Breast epithelium (tissue), 4 donors: ENCODE data around the gene EIF4B. TPM values are rescaled to one million over a fixed set of nuclear protein-coding genes. Genes with fewer than 3 reads are reported as not detected.

Source experiments
- DNase-seq, 2 donors: peaks; one replicate each; pipeline ENCODE4 v3.0.0-alpha.2; 2019; ENCODE audit warnings: low spot score in 2 of 2
- H3K27ac ChIP-seq, 2 donors: fragments of 200-600 bp; sonication (generic) in 1 of 2; one replicate each; pipeline ENCODE4 v1.5.1; 2016 to 2019; ENCODE audit warnings: mild to moderate bottlenecking in 1 of 2
- H3K27me3 ChIP-seq, 2 donors: fragments of 200-600 bp; sonication (generic) in 1 of 2; one replicate each; pipeline versions ENCODE4 v1.5.1 to v1.6.0; 2017 to 2019; ENCODE audit warnings: control low read depth in 1 of 2, mild to moderate bottlenecking in 1 of 2
- H3K36me3 ChIP-seq: fragments of 200-600 bp; one replicate; pipeline ENCODE4 v1.5.1; 2019
- H3K4me1 ChIP-seq, 2 donors: fragments of 200-600 bp; sonication (generic); one replicate each; pipeline ENCODE4 v1.5.1; 2016 to 2019; ENCODE audit warnings: control low read depth in 1 of 2
- H3K4me3 ChIP-seq, 3 donors: fragments of 200-600 bp; sonication (generic); 1 replicate in 2 of 3; 2 replicates in 1 of 3; pipeline ENCODE4 v1.5.1; 2016 to 2019; ENCODE audit warnings: mild to moderate bottlenecking in 3 of 3, moderate library complexity in 2 of 3
- H3K9me3 ChIP-seq, 2 donors: fragments of 200-600 bp; sonication (generic) in 1 of 2; one replicate each; pipeline ENCODE4 v1.5.1; 2016 to 2019; ENCODE audit warnings: control low read depth in 1 of 2
- POLR2A ChIP-seq: fragments of 450-650 bp; IDR thresholded peaks from one replicate; pipeline ENCODE4 v1.6.1; 2016; ENCODE audit warnings: antibody characterized with exemption, mild to moderate bottlenecking, moderate library complexity
- POLR2AphosphoS5 ChIP-seq, 3 donors: sonication (generic); formaldehyde crosslinking; IDR thresholded peaks; one replicate each; pipeline ENCODE4 v1.6.1; 2017; ENCODE audit warnings: antibody characterized with exemption in 3 of 3
- intact Hi-C: fragments of 100-400 bp; cut with DNase I; formaldehyde crosslinking; loops from one replicate; pipeline ENCODE4 v1.15.1; 2023; ENCODE audit warnings: low total_unique reads
- total RNA-seq, 3 donors: library from RNA; depleted of rRNA; stranded (reverse); fragments of >200 nt; gene quantifications; one replicate each; pipeline ENCODE4 v1.1.0, GENCODE V29; 2016
- TF ChIP-seq, protein P1 (sequence below), 3 donors: fragments of 450-650 bp; IDR thresholded peaks; one replicate each; pipeline ENCODE4 v1.5.1; 2016 to 2017; ENCODE audit warnings: antibody characterized with exemption in 3 of 3, mild to moderate bottlenecking in 3 of 3, moderate library complexity in 3 of 3

The EIF4B gene
- total RNA-seq, 3 donors from 2014 or later, result 600 to 759 (median 614) TPM

GRCh38 chr12:53064613-53065436, 58.6 kb downstream of the EIF4B start:
- Histone ChIP-seq H3K4me1 (peaks cover 17 to 20% of the 10 kb centered on the region in 2 donors), H3K4me3 (peak overlapping the region in 1 of 3 donors; percentile 24), H3K27ac (peak overlapping the region; percentile 75 to 89), H3K36me3 (no peaks in the 10 kb centered on the region), H3K9me3 (no peaks in the 10 kb centered on the region), H3K27me3 (no peaks in the 10 kb centered on the region)
- TF ChIP-seq POLR2A, result no peak
- peak in 1 of 3 donors; percentile 14 for TF ChIP-seq POLR2AphosphoS5 (IDR thresholded peaks at IDR 0.05)
- TF ChIP-seq, protein P1, sequence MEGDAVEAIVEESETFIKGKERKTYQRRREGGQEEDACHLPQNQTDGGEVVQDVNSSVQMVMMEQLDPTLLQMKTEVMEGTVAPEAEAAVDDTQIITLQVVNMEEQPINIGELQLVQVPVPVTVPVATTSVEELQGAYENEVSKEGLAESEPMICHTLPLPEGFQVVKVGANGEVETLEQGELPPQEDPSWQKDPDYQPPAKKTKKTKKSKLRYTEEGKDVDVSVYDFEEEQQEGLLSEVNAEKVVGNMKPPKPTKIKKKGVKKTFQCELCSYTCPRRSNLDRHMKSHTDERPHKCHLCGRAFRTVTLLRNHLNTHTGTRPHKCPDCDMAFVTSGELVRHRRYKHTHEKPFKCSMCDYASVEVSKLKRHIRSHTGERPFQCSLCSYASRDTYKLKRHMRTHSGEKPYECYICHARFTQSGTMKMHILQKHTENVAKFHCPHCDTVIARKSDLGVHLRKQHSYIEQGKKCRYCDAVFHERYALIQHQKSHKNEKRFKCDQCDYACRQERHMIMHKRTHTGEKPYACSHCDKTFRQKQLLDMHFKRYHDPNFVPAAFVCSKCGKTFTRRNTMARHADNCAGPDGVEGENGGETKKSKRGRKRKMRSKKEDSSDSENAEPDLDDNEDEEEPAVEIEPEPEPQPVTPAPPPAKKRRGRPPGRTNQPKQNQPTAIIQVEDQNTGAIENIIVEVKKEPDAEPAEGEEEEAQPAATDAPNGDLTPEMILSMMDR (IDR thresholded peaks at IDR 0.05), result no peak
- intact Hi-C loops, result no loop called here
- DNase-seq, result no peak

DNA sequence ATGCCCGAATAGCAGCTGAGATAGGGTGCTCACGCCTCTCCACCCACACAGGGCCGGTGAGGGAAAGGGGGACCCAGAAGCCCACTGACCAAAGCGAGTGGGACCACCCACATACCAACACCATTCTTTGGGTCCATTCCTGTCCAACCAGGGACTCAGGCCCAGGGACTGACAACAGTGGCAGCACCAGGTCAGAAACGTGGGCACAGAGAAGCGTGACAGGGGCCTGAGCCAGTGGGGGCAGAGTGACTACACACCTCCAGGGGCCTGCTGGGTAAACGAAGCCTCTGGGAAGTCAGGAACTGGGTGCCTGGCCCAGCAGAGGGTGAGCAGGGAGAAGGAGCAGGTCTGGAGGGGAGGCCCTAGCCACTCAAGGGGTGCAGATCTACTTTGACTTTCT, 59.2 kb downstream of the EIF4B start:
- Histone ChIP-seq H3K4me3 (peak overlapping the region in 1 of 3 donors; percentile 24), H3K4me1 (peaks cover 17 to 20% of the 10 kb centered on the region in 2 donors), H3K27ac (peak overlapping the region; percentile 75 to 89), H3K36me3 (no peaks in the 10 kb centered on the region), H3K9me3 (no peaks in the 10 kb centered on the region), H3K27me3 (no peaks in the 10 kb centered on the region)
- no peak for DNase-seq
- intact Hi-C loops, result no loop called here
- TF ChIP-seq POLR2A, result no peak
- TF ChIP-seq, protein P1 (IDR thresholded peaks at IDR 0.05), result no peak
- no peak for TF ChIP-seq POLR2AphosphoS5 (IDR thresholded peaks at IDR 0.05)

GRCh38 chr12:53065975-53066931, 60.0 kb downstream of the EIF4B start:
- peaks cover 12 to 17% of the 10 kb centered on the region in 2 donors for H3K4me1 ChIP-seq
- H3K27me3 ChIP-seq, result no peaks in the 10 kb centered on the region
- H3K27ac ChIP-seq, result peak overlapping the region; percentile 75 to 89
- DNase-seq, result peak in 1 of 2 donors; percentile 78
- intact Hi-C loops, result no loop called here
- no peaks in the 10 kb centered on the region for H3K9me3 ChIP-seq
- TF ChIP-seq, protein P1 (IDR thresholded peaks at IDR 0.05), result peak; percentile 89 to 93 (median 93)
- TF ChIP-seq POLR2AphosphoS5 (IDR thresholded peaks at IDR 0.05) (peak; percentile 28 to 74 (median 62)), POLR2A (no peak)
- H3K36me3 ChIP-seq, result no peaks in the 10 kb centered on the region
- H3K4me3 ChIP-seq, result peak overlapping the region in 2 of 3 donors; percentile 24 to 33

DNA sequence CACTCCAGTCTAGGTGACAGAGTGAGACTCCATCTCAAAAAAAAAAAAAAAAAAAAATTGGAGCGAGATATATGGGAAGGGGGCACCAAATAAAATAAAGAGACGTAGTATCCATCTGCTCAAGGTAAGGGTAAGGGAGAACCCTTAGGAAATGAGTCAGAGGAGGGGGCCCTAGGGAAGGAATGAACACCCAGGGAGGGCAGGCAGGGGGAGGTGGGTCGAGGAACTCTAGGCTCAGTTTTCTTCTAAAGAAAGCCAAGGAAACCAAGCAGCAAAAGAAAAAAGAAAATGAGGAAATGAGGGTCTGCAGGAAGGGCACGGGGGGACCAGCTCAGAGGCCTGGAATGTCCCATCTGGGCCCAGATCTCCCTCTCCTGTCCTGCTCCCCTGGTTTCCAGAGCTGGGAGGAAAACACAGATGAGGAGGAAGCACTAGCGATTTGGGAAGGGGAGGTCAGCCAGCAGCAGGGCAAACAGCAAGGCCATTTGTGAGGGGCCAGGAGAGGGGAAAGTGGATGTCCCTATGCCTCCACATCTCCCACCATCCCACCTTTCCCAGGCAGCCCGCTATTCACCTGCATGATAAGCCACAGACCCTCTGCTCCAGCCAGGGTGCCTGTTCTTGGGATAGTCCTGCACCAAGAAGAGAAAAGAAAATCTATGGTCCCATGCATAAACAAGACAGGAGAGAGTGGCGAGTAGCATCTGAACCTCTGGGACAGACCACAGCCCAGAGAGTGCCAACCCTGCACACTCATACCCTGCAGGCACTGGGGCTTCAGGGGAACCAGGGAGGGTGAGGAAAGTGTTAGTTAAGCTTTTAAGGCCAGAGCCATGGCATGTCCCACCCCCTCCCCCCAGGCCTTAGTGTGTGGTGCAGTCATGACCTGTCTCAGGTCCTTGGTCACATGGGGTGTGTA, 61.1 kb downstream of the EIF4B start:
- Histone ChIP-seq H3K9me3 (no peaks in the 10 kb centered on the region), H3K36me3 (no peaks in the 10 kb centered on the region), H3K4me1 (peaks cover 4 to 11% of the 10 kb centered on the region in 2 donors), H3K27ac (peak overlapping the region; percentile 18 to 87), H3K4me3 (no peak overlapping the region), H3K27me3 (no peaks in the 10 kb centered on the region)
- no peak for DNase-seq
- TF ChIP-seq POLR2A (no peak), POLR2AphosphoS5 (IDR thresholded peaks at IDR 0.05) (no peak)
- TF ChIP-seq, protein P1 (IDR thresholded peaks at IDR 0.05), result no peak
- intact Hi-C loops, result no loop called here
